ENCODE measurements around the gene DIP2A.

GRCh38 chr21:46437511-46437910 lies 21.2 kb upstream of the DIP2A start:
- TF ChIP-seq POLR2AphosphoS5 (IDR thresholded peaks at IDR 0.05; ENCODE audit: borderline replicate concordance, low read depth, low read length), result no peak
- no peak for TF ChIP-seq EZH2 (IDR thresholded peaks at IDR 0.05)
- TF ChIP-seq FOXP2 (optimal IDR thresholded peaks at IDR 0.05; ENCODE audit: control extremely low read depth, extremely low read length, insufficient read depth), result no peak
